ENCODE data around the gene ILDR2. TPM values are rescaled to one million over a fixed set of nuclear protein-coding genes. Genes with fewer than 3 reads are reported as not detected.

The ILDR2 gene, protein sequence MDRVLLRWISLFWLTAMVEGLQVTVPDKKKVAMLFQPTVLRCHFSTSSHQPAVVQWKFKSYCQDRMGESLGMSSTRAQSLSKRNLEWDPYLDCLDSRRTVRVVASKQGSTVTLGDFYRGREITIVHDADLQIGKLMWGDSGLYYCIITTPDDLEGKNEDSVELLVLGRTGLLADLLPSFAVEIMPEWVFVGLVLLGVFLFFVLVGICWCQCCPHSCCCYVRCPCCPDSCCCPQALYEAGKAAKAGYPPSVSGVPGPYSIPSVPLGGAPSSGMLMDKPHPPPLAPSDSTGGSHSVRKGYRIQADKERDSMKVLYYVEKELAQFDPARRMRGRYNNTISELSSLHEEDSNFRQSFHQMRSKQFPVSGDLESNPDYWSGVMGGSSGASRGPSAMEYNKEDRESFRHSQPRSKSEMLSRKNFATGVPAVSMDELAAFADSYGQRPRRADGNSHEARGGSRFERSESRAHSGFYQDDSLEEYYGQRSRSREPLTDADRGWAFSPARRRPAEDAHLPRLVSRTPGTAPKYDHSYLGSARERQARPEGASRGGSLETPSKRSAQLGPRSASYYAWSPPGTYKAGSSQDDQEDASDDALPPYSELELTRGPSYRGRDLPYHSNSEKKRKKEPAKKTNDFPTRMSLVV
- total RNA-seq (2022): 0.42 TPM in 2 replicates
- percentile 17 among the genes with signal in this experiment for Bru-seq, nascent RNA
- BruChase-seq, experiment 1, labeled RNA remaining after a 6-hour chase: percentile 21 among the genes with signal in this experiment
- percentile 18 among the genes with signal in this experiment for BruChase-seq, experiment 2, labeled RNA remaining after a 2-hour chase
- long read RNA-seq, partial matches to known transcripts: 0 of 1 reads
- long read RNA-seq, other reads (novel, unspliced or antisense): 1 of 1 reads

DNA sequence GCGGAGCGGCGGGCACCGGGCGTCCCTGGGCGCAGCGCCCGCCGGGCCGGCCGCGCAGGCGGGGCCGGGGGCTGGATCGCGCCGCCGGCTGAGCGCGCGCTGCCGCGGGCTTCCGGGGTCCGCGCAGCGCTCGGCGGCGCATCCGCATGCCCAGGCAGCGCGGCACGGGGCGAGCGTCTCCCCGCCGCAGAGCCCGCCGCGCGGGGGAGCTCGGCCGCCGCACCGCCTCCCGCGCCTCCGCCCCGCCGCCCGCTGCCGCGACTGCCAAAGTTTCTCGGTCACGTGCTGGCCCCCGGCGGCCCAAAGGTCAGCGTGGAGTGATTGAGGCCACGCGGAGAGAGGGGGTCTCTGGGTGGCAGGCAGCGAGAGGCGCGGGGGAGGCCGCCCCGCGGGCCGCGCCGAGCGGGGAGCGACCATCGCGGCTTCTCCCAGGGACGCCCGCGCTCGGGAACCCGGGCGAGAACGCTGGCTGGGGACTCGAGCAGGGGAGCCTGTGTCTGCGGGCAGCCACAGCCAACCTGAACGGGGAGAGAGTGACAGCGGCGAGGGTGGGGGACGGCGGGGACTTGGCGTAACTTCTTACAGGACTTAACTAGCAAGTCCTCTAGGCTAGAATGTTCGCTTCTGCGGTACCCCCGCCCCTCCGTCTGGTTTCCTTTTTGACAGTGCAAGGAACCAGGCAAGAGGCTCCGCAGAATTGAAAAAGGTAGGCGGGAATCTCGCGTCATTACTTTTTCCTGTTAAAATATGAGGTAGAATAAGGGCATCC lies at the start of gene ILDR2:
Gene ILDR2, minus strand, starts transcription at position 180 of the 769 bp plus-strand sequence. CDS start 272 bp downstream, outside the sequence.
- H3K27me3 Mint-ChIP-seq (ENCODE audit: insufficient read depth, unreplicated experiment): peaks cover 76% of the 10 kb centered on the region
- TF ChIP-seq, protein P1, sequence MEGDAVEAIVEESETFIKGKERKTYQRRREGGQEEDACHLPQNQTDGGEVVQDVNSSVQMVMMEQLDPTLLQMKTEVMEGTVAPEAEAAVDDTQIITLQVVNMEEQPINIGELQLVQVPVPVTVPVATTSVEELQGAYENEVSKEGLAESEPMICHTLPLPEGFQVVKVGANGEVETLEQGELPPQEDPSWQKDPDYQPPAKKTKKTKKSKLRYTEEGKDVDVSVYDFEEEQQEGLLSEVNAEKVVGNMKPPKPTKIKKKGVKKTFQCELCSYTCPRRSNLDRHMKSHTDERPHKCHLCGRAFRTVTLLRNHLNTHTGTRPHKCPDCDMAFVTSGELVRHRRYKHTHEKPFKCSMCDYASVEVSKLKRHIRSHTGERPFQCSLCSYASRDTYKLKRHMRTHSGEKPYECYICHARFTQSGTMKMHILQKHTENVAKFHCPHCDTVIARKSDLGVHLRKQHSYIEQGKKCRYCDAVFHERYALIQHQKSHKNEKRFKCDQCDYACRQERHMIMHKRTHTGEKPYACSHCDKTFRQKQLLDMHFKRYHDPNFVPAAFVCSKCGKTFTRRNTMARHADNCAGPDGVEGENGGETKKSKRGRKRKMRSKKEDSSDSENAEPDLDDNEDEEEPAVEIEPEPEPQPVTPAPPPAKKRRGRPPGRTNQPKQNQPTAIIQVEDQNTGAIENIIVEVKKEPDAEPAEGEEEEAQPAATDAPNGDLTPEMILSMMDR (IDR thresholded peaks at IDR 0.05; ENCODE audit: unreplicated experiment): no peak
- intact Hi-C loops (cut with micrococcal nuclease): loop anchor here (1.0 kb wide), 1 partner anchor 82 kb away; no protein-coding TSS in a partner anchor
- peak within 1 kb of the TSS; percentile 68 for H3K4me3 Mint-ChIP-seq (ENCODE audit: unreplicated experiment)
- H3K9me3 Mint-ChIP-seq (ENCODE audit: unreplicated experiment): no peaks in the 10 kb centered on the region
- CTCF ChIA-PET: interaction anchor here (1.3 to 6.3 kb wide), 4 partner anchors 49 to 245 kb away, joined by 7 to 76 read pairs (median 20); partner anchors contain the start of gene POU2F1
- POLR2A ChIA-PET: interaction anchor here (0.7 to 1.5 kb wide), 3 partner anchors 66 to 590 kb away, joined by 3 to 6 read pairs (median 3); no protein-coding TSS in a partner anchor
- BruUV-seq (replicated peaks): no TSS peak
- no peaks in the 10 kb centered on the region for H3K36me3 Mint-ChIP-seq (ENCODE audit: insufficient read depth, unreplicated experiment)
- no peak within 1 kb of the TSS for H3K27ac Mint-ChIP-seq (ENCODE audit: low read depth, unreplicated experiment)
- DNase-seq (ENCODE audit: unreplicated experiment): peak; percentile 26
- H3K4me1 Mint-ChIP-seq (ENCODE audit: insufficient read depth, unreplicated experiment): peaks cover 25% of the 10 kb centered on the region

DNA sequence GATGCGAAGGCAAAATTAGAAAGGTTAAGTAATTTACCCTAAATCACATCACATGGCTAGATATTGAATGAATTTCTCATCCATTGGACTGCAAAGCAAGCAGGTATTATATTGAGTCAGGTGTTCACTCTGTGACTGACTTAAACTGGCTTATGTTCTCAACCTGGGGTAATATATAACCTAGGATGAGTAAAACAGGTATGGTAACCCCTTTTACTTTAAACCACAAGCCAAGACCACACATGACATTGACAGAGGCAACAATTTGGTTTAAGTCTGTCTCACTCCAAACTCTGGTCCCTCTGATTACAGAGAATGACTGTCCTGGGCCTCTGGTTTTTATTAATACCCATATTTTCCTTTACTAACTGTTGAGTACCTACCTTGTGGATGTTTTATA lies 47.0 kb upstream of the ILDR2 start:
- POLR2A ChIA-PET: no interaction called here
- H3K27ac Mint-ChIP-seq (ENCODE audit: low read depth, unreplicated experiment): no peak overlapping the region
- no peak for DNase-seq (ENCODE audit: unreplicated experiment)
- TF ChIP-seq, protein P1 (IDR thresholded peaks at IDR 0.05; ENCODE audit: unreplicated experiment): no peak
- intact Hi-C loops (cut with micrococcal nuclease): no loop called here
- H3K4me3 Mint-ChIP-seq (ENCODE audit: unreplicated experiment): no peak overlapping the region
- CTCF ChIA-PET: interaction anchor here (0.7 to 1.6 kb wide), 5 partner anchors 9 to 112 kb away, joined by 3 to 6 read pairs (median 5); no protein-coding TSS in a partner anchor
- H3K27me3 Mint-ChIP-seq (ENCODE audit: insufficient read depth, unreplicated experiment): peaks cover 23% of the 10 kb centered on the region
- H3K4me1 Mint-ChIP-seq (ENCODE audit: insufficient read depth, unreplicated experiment): no peaks in the 10 kb centered on the region
- H3K36me3 Mint-ChIP-seq (ENCODE audit: insufficient read depth, unreplicated experiment): no peaks in the 10 kb centered on the region
- no TSS peak for BruUV-seq (replicated peaks)
- H3K9me3 Mint-ChIP-seq (ENCODE audit: unreplicated experiment): peaks cover 7% of the 10 kb centered on the region

DNA sequence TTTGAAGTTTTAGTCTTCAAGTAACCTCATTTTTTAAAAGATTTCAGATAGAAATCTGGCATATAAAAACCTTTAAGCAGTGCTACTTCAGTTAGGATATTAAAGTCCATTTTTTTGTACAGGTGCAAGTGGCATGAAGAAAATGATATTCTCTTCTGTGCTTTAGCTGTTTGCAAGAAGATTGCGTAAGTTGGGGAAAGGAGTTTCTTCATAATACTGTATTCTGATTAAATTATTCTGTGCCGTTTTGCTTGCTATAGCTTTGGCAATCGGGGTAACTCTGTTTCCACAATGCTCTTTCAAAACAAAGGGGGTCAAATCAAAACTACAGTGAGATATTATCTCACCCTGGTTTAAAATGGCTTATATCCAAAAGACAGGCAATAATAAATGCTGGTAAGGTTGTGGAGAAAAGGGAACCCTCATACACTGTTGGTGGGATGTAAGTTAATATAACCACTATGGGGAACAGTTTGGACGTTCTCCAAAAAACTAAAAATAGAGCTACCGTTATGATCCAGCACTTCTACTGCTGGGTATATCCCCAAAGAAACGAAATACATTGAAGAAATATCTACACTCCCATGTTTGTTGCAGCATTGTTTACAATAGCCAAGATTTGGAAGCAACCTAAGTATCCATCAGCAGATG lies 40.9 kb upstream of the ILDR2 start:
- ChIA-PET POLR2A (no interaction called here), CTCF (interaction anchor here (0.6 kb wide), 1 partner anchor 177 kb away, joined by 4 read pairs; no protein-coding TSS in a partner anchor)
- Mint-ChIP-seq H3K36me3 (ENCODE audit: insufficient read depth, unreplicated experiment) (no peaks in the 10 kb centered on the region), H3K9me3 (ENCODE audit: unreplicated experiment) (no peaks in the 10 kb centered on the region), H3K4me1 (ENCODE audit: insufficient read depth, unreplicated experiment) (no peaks in the 10 kb centered on the region), H3K4me3 (ENCODE audit: unreplicated experiment) (no peak overlapping the region), H3K27me3 (ENCODE audit: insufficient read depth, unreplicated experiment) (peaks cover 32% of the 10 kb centered on the region), H3K27ac (ENCODE audit: low read depth, unreplicated experiment) (no peak overlapping the region)
- BruUV-seq (replicated peaks): no TSS peak
- peak; percentile 9 for DNase-seq (ENCODE audit: unreplicated experiment)
- TF ChIP-seq, protein P1 (IDR thresholded peaks at IDR 0.05; ENCODE audit: unreplicated experiment): no peak
- intact Hi-C loops (cut with micrococcal nuclease): no loop called here

Data from MCF 10A (cell line).